Measurements from ENCODE around the gene SLC10A7.
A peak's percentile ranks its signal among the peaks of the same experiment; 100 is the strongest.

DNA sequence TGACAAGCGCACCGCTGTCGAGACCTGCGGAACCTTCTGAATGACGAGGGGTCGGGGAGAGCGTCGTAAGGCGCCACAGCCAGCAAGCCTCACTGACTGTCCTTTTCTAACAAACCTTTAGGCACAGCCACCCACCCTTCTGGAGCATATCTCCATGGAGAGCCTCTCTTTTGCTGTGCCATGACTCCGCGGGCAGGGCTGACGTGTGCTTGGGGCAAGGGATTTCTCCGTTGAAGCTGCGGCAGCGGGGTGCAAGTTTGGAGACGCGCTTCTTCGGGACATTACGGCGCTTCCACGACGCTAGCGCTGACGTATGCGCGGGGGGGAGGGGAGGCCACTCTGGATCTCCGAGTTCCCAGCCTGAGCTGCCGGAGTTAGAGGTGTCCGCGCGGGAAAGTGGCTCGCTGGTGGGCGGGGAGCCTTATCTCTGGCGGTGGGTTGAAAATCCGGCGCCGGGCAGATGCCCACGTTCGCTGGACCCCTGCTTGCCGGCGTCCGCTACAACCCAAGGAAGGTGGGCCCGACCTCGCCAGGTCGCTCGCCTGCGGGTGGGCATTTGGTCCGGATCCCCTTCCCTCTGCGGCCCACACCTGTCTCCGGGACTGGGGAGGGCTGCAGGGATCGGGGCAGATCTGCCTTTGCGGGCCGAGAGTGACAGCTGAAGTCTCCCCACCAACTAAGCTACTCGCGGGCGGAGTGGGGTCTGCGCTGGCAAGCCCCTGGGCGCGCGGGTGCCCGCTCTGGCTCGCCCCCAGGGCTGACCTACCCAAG lies 543 bp upstream of the SLC10A7 start:
- TF ChIP-seq, protein P1, sequence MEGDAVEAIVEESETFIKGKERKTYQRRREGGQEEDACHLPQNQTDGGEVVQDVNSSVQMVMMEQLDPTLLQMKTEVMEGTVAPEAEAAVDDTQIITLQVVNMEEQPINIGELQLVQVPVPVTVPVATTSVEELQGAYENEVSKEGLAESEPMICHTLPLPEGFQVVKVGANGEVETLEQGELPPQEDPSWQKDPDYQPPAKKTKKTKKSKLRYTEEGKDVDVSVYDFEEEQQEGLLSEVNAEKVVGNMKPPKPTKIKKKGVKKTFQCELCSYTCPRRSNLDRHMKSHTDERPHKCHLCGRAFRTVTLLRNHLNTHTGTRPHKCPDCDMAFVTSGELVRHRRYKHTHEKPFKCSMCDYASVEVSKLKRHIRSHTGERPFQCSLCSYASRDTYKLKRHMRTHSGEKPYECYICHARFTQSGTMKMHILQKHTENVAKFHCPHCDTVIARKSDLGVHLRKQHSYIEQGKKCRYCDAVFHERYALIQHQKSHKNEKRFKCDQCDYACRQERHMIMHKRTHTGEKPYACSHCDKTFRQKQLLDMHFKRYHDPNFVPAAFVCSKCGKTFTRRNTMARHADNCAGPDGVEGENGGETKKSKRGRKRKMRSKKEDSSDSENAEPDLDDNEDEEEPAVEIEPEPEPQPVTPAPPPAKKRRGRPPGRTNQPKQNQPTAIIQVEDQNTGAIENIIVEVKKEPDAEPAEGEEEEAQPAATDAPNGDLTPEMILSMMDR (IDR thresholded peaks at IDR 0.05), result no peak
- TF ChIP-seq POLR2A (IDR thresholded peaks at IDR 0.05) (peak; percentile 68), EP300 (IDR thresholded peaks at IDR 0.05) (no peak)

Measured in ovary (tissue), 3 donors.